ENCODE measurements around the gene ZNF407.

- TF ChIP-seq POLR2A (IDR thresholded peaks at IDR 0.05) (no peak), CTCF (IDR thresholded peaks at IDR 0.05 in 8 of 11, conservative IDR thresholded peaks at IDR 0.05 in 3 of 11) (no peak), POLR2AphosphoS5 (IDR thresholded peaks at IDR 0.05) (no peak)
Measured at GRCh38 chr18:75054611-75055010, 456.9 kb downstream of the ZNF407 start.
